ENCODE measurements around the gene MINDY1.

DNA sequence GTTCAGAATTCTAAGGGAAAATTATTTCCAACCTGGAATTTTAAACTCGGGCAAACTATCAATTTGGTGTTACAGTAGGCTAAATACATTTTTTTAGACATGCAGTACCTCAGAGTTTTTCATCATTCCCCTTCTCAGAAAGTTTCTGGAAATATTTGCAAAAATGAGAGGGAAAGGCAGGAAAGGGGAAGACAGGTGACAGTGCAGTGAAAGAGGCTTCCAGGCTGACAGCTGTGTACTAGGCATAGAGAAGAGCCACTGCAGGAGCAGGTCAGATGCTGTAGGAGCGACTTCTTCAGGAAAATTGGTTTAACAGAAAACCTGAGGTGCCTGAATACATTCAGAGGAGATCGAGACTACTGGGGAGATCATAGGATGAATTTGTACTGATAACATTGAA, 52.0 kb downstream of the MINDY1 start:
- TF ChIP-seq CTCF (IDR thresholded peaks at IDR 0.05; ENCODE audit: low read depth, low read length, poor library complexity, severe bottlenecking) (no peak), EZH2phosphoT487 (IDR thresholded peaks at IDR 0.05; ENCODE audit: borderline replicate concordance, low read length) (no peak)

All from DOHH2 (cell line).